ENCODE measurements around the gene RLF. TPM values are rescaled to one million over a fixed set of nuclear protein-coding genes. Genes with fewer than 3 reads are reported as not detected.
A peak's percentile ranks its signal among the peaks of the same experiment; 100 is the strongest.

Gene RLF
- total RNA-seq, 1 donor from 2014 or later: 29.2 TPM

- Histone ChIP-seq H3K4me3 (ENCODE audit: low read length in 3 of 3) (no peak overlapping the region), H3K9ac (ENCODE audit: low read depth in 1 of 3, low read length in 3 of 3) (no peak overlapping the region), H3K9me3 (ENCODE audit: control insufficient read depth in 3 of 3, low read length in 3 of 3) (no peaks in the 10 kb centered on the region), H3K27ac (ENCODE audit: low read depth, low read length) (no peak overlapping the region), H3K27me3 (ENCODE audit: control insufficient read depth in 3 of 3, insufficient read depth in 3 of 3, low read length in 3 of 3) (peaks cover 3 to 14% (median 3%) of the 10 kb centered on the region in 3 donors), H3K36me3 (ENCODE audit: control insufficient read depth in 3 of 3, insufficient read depth in 3 of 3, low read length in 3 of 3) (no peaks in the 10 kb centered on the region), H3K4me1 (ENCODE audit: control insufficient read depth in 3 of 3, insufficient read depth in 3 of 3, low read length in 3 of 3) (no peaks in the 10 kb centered on the region)
Observed at GRCh38 chr1:40141878-40142535, 19.2 kb upstream of the RLF start.

- Histone ChIP-seq H3K27me3 (ENCODE audit: control insufficient read depth in 3 of 3, insufficient read depth in 3 of 3, low read length in 3 of 3) (peaks cover 3 to 12% (median 3%) of the 10 kb centered on the region in 3 donors), H3K9me3 (ENCODE audit: control insufficient read depth in 3 of 3, low read length in 3 of 3) (no peaks in the 10 kb centered on the region), H3K27ac (ENCODE audit: low read depth, low read length) (no peak overlapping the region), H3K36me3 (ENCODE audit: control insufficient read depth in 3 of 3, insufficient read depth in 3 of 3, low read length in 3 of 3) (no peaks in the 10 kb centered on the region), H3K9ac (ENCODE audit: low read depth in 1 of 3, low read length in 3 of 3) (no peak overlapping the region), H3K4me3 (ENCODE audit: low read length in 3 of 3) (no peak overlapping the region), H3K4me1 (ENCODE audit: control insufficient read depth in 3 of 3, insufficient read depth in 3 of 3, low read length in 3 of 3) (no peaks in the 10 kb centered on the region)
Observed at GRCh38 chr1:40143891-40144575, 17.2 kb upstream of the RLF start.

- Histone ChIP-seq H3K27ac (ENCODE audit: low read depth, low read length) (no peak overlapping the region), H3K9ac (ENCODE audit: low read depth in 1 of 3, low read length in 3 of 3) (peak overlapping the region in 1 of 3 donors; percentile 12), H3K9me3 (ENCODE audit: control insufficient read depth in 3 of 3, low read length in 3 of 3) (no peaks in the 10 kb centered on the region), H3K36me3 (ENCODE audit: control insufficient read depth in 3 of 3, insufficient read depth in 3 of 3, low read length in 3 of 3) (no peaks in the 10 kb centered on the region), H3K4me1 (ENCODE audit: control insufficient read depth in 3 of 3, insufficient read depth in 3 of 3, low read length in 3 of 3) (no peaks in the 10 kb centered on the region), H3K4me3 (ENCODE audit: low read length in 3 of 3) (no peak overlapping the region), H3K27me3 (ENCODE audit: control insufficient read depth in 3 of 3, insufficient read depth in 3 of 3, low read length in 3 of 3) (peaks cover 0 to 4% (median 0%) of the 10 kb centered on the region in 3 donors)
Observed at GRCh38 chr1:40151457-40152079, 9.6 kb upstream of the RLF start.

DNA sequence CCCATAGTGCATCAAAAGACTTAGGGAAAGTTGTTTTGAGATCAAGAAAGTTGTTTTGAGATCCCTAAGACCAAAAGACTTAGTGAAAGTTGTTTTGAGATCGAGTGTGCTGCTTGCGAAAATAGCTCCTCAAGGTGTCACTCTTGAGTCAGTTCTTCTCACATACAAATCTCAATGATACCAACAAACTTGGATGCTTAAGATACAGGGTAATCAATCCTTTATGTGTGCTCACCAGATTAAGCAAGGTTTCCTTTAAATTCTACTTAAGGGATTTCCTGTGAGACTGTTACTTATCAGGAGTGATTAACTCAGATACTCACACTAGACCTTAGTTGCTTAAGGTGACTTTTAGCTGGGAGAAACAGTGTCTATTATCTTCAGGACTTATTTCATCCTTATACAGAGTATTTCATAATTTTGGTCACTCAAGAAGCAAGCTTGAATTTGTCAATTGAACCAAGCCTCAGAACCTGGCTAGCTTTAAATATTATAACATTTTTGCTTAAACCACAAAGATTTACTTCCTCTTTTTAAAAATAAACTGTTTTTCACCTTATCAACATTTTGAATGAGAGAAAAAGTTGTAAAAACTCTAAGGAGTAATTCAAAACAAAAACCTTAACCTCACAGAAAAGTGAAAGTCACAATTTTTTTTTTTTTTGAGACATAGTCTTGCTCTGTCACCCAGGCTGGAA, 8.0 kb upstream of the RLF start:
- no peak overlapping the region for H3K27ac ChIP-seq (ENCODE audit: low read depth, low read length)
- H3K36me3 ChIP-seq (ENCODE audit: control insufficient read depth in 3 of 3, insufficient read depth in 3 of 3, low read length in 3 of 3): no peaks in the 10 kb centered on the region
- peak overlapping the region in 1 of 3 donors; percentile 23 for H3K4me3 ChIP-seq (ENCODE audit: low read length in 3 of 3)
- no peaks in the 10 kb centered on the region for H3K27me3 ChIP-seq (ENCODE audit: control insufficient read depth in 3 of 3, insufficient read depth in 3 of 3, low read length in 3 of 3)
- no peaks in the 10 kb centered on the region for H3K4me1 ChIP-seq (ENCODE audit: control insufficient read depth in 3 of 3, insufficient read depth in 3 of 3, low read length in 3 of 3)
- peak overlapping the region in 1 of 3 donors; percentile 68 for H3K9ac ChIP-seq (ENCODE audit: low read depth in 1 of 3, low read length in 3 of 3)
- H3K9me3 ChIP-seq (ENCODE audit: control insufficient read depth in 3 of 3, low read length in 3 of 3): no peaks in the 10 kb centered on the region

GRCh38 chr1:40155135-40155534, 6.1 kb upstream of the RLF start:
- no peak overlapping the region for H3K4me3 ChIP-seq (ENCODE audit: low read length in 3 of 3)
- H3K36me3 ChIP-seq (ENCODE audit: control insufficient read depth in 3 of 3, insufficient read depth in 3 of 3, low read length in 3 of 3): no peaks in the 10 kb centered on the region
- H3K9ac ChIP-seq (ENCODE audit: low read depth in 1 of 3, low read length in 3 of 3): no peak overlapping the region
- no peak overlapping the region for H3K27ac ChIP-seq (ENCODE audit: low read depth, low read length)
- no peaks in the 10 kb centered on the region for H3K9me3 ChIP-seq (ENCODE audit: control insufficient read depth in 3 of 3, low read length in 3 of 3)
- H3K27me3 ChIP-seq (ENCODE audit: control insufficient read depth in 3 of 3, insufficient read depth in 3 of 3, low read length in 3 of 3): no peaks in the 10 kb centered on the region
- H3K4me1 ChIP-seq (ENCODE audit: control insufficient read depth in 3 of 3, insufficient read depth in 3 of 3, low read length in 3 of 3): no peaks in the 10 kb centered on the region

- H3K27ac ChIP-seq (ENCODE audit: low read depth, low read length): no peak overlapping the region
- H3K27me3 ChIP-seq (ENCODE audit: control insufficient read depth in 3 of 3, insufficient read depth in 3 of 3, low read length in 3 of 3): no peaks in the 10 kb centered on the region
- H3K4me3 ChIP-seq (ENCODE audit: low read length in 3 of 3): no peak overlapping the region
- no peak overlapping the region for H3K9ac ChIP-seq (ENCODE audit: low read depth in 1 of 3, low read length in 3 of 3)
- no peaks in the 10 kb centered on the region for H3K9me3 ChIP-seq (ENCODE audit: control insufficient read depth in 3 of 3, low read length in 3 of 3)
- peaks cover 0 to 2% (median 0%) of the 10 kb centered on the region in 3 donors for H3K4me1 ChIP-seq (ENCODE audit: control insufficient read depth in 3 of 3, insufficient read depth in 3 of 3, low read length in 3 of 3)
- no peaks in the 10 kb centered on the region for H3K36me3 ChIP-seq (ENCODE audit: control insufficient read depth in 3 of 3, insufficient read depth in 3 of 3, low read length in 3 of 3)
Observed at GRCh38 chr1:40155910-40156309, 5.3 kb upstream of the RLF start.

DNA sequence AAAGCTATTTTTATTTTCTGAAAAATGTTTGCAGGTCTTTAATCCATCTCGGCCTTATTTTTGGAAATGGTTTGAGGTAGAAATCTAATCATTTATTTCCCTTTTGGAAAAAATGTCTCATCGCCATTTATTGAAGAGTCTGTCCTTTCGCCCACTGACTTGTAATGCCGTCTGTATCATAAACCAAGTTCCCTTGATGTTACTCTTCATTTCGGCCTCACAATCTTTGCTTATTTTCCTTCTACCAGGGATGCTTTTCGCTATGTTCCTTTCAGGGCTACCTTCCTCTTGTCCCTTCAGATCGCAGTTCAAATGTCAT, 422 bp upstream of the RLF start:
- H3K9ac ChIP-seq (ENCODE audit: low read depth in 1 of 3, low read length in 3 of 3): peak overlapping the region; percentile 96 to 99 (median 98)
- H3K4me1 ChIP-seq (ENCODE audit: control insufficient read depth in 3 of 3, insufficient read depth in 3 of 3, low read length in 3 of 3): peaks cover 5 to 27% (median 18%) of the 10 kb centered on the region in 3 donors

GRCh38 chr1:40161888-40162397, 756 bp downstream of the RLF start:
- H3K27ac ChIP-seq (ENCODE audit: low read depth, low read length): peak overlapping the region; percentile 99
- H3K4me1 ChIP-seq (ENCODE audit: control insufficient read depth in 3 of 3, insufficient read depth in 3 of 3, low read length in 3 of 3): peaks cover 5 to 27% (median 18%) of the 10 kb centered on the region in 3 donors
- H3K9me3 ChIP-seq (ENCODE audit: control insufficient read depth in 3 of 3, low read length in 3 of 3): no peaks in the 10 kb centered on the region
- no peaks in the 10 kb centered on the region for H3K27me3 ChIP-seq (ENCODE audit: control insufficient read depth in 3 of 3, insufficient read depth in 3 of 3, low read length in 3 of 3)
- H3K36me3 ChIP-seq (ENCODE audit: control insufficient read depth in 3 of 3, insufficient read depth in 3 of 3, low read length in 3 of 3): no peaks in the 10 kb centered on the region
- peak overlapping the region; percentile 82 to 95 (median 94) for H3K4me3 ChIP-seq (ENCODE audit: low read length in 3 of 3)
- peak overlapping the region; percentile 97 to 99 (median 98) for H3K9ac ChIP-seq (ENCODE audit: low read depth in 1 of 3, low read length in 3 of 3)

More for the DNA sequence above, 422 bp upstream of the RLF start:
- Histone ChIP-seq H3K27me3 (ENCODE audit: control insufficient read depth in 3 of 3, insufficient read depth in 3 of 3, low read length in 3 of 3) (no peaks in the 10 kb centered on the region), H3K4me3 (ENCODE audit: low read length in 3 of 3) (peak overlapping the region; percentile 82 to 95 (median 94)), H3K9me3 (ENCODE audit: control insufficient read depth in 3 of 3, low read length in 3 of 3) (no peaks in the 10 kb centered on the region), H3K36me3 (ENCODE audit: control insufficient read depth in 3 of 3, insufficient read depth in 3 of 3, low read length in 3 of 3) (no peaks in the 10 kb centered on the region), H3K27ac (ENCODE audit: low read depth, low read length) (peak overlapping the region; percentile 99)

DNA sequence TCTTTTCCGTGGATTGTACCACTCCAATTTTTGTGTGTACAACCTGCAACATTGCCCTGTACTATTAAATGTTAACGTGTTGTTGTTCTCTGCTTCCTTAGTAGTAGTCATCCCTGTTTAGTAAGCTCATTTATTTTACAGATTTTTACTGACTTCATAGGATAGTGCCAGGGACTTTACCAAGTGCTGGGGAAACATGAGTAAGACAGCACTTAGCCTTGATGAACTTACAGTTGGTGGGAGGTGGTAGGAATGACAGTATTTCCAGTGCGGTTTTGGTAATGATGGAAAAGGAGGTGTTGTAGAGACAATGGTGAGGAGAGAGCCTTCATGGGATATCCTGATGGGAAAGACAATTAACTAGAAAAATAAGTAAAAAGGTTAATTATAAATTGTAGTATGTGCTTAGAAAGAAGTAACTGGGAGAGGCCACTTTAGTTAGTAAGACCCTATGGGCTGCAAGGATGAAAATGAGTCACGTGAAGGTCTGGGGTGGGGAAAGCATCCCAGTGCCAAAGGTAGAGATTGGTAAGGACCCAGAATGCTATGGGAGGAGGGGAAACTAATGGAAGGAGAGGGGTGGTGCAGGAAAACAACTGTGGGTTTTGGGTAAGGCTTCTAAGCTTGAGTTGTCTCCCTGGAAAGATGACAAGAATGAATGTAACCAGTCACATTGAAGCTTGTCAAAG, 1.7 kb downstream of the RLF start:
- Histone ChIP-seq H3K9ac (ENCODE audit: low read depth in 1 of 3, low read length in 3 of 3) (peak overlapping the region; percentile 97 to 99 (median 98)), H3K9me3 (ENCODE audit: control insufficient read depth in 3 of 3, low read length in 3 of 3) (no peaks in the 10 kb centered on the region), H3K27ac (ENCODE audit: low read depth, low read length) (no peak overlapping the region), H3K36me3 (ENCODE audit: control insufficient read depth in 3 of 3, insufficient read depth in 3 of 3, low read length in 3 of 3) (no peaks in the 10 kb centered on the region), H3K27me3 (ENCODE audit: control insufficient read depth in 3 of 3, insufficient read depth in 3 of 3, low read length in 3 of 3) (no peaks in the 10 kb centered on the region), H3K4me1 (ENCODE audit: control insufficient read depth in 3 of 3, insufficient read depth in 3 of 3, low read length in 3 of 3) (peaks cover 5 to 32% (median 22%) of the 10 kb centered on the region in 3 donors), H3K4me3 (ENCODE audit: low read length in 3 of 3) (peak overlapping the region; percentile 82 to 95 (median 94))
